NCI-H748 (cell line): ENCODE measurements around the gene TLL1.

Source experiments
- DNase-seq: peaks from one replicate; lab custom pipeline; 2025; ENCODE audit not compliant: unreplicated experiment; lab: John Stamatoyannopoulos, UW

The TLL1 gene

GRCh38 chr4:165872461-165873297 lies at the start of gene TLL1:
TSS of gene TLL1 (plus strand) at chr4:165873237. CDS start at chr4:165873905, 668 bp downstream.
- peak; percentile 69 for DNase-seq

GRCh38 chr4:165826166-165826565 lies 46.9 kb upstream of the TLL1 start:
- no peak for DNase-seq

- DNase-seq = no peak
Measured at GRCh38 chr4:165827018-165827417, 46.0 kb upstream of the TLL1 start.

- DNase-seq = no peak
Measured at GRCh38 chr4:165828928-165829327, 44.1 kb upstream of the TLL1 start.

GRCh38 chr4:165834116-165834515 lies 38.9 kb upstream of the TLL1 start:
- DNase-seq = peak; percentile 55

GRCh38 chr4:165838575-165838974 lies 34.5 kb upstream of the TLL1 start:
- no peak for DNase-seq

GRCh38 chr4:165839615-165840333 lies 33.3 kb upstream of the TLL1 start:
- no peak for DNase-seq

GRCh38 chr4:165842684-165843083 lies 30.4 kb upstream of the TLL1 start:
- no peak for DNase-seq

GRCh38 chr4:165844161-165844560 lies 28.9 kb upstream of the TLL1 start:
- DNase-seq = peak; percentile 92

- DNase-seq = no peak
Measured at GRCh38 chr4:165851256-165851655, 21.8 kb upstream of the TLL1 start.

- no peak for DNase-seq
Measured at GRCh38 chr4:165855191-165855590, 17.8 kb upstream of the TLL1 start.

- DNase-seq = no peak
Measured at GRCh38 chr4:165861363-165861762, 11.7 kb upstream of the TLL1 start.

- DNase-seq = peak; percentile 48
Measured at GRCh38 chr4:165864271-165864670, 8.8 kb upstream of the TLL1 start.

- peak; percentile 24 for DNase-seq
Measured at GRCh38 chr4:165866019-165866650, 6.9 kb upstream of the TLL1 start.

GRCh38 chr4:165867961-165868360 lies 5.1 kb upstream of the TLL1 start:
- DNase-seq = no peak

GRCh38 chr4:165873298-165874071 lies 448 bp downstream of the TLL1 start:
- DNase-seq = peak; percentile 75

GRCh38 chr4:165874072-165874790 lies 1.2 kb downstream of the TLL1 start:
- peak; percentile 68 for DNase-seq

- DNase-seq = peak; percentile 84
Measured at GRCh38 chr4:165874791-165875371, 1.8 kb downstream of the TLL1 start.

- DNase-seq = no peak
Measured at GRCh38 chr4:165875446-165875845, 2.4 kb downstream of the TLL1 start.

- peak; percentile 29 for DNase-seq
Measured at GRCh38 chr4:165877286-165877685, 4.2 kb downstream of the TLL1 start.
